ENCODE results near the gene LIN28B.
"Not testable (repeated sequence)": the region's sequence is repeated elsewhere in the genome, so short reads cannot be mapped to it uniquely, and the experiment has no call there.

LIN28B gene

GRCh38 chr6:104943781-104944180 lies 13.1 kb upstream of the LIN28B start:
- DNase-seq (ENCODE audit: low read depth, low spot score), result no peak
- CTCF ChIA-PET, result interaction anchor here (1.6 kb wide), 1 partner anchor 125 kb away, joined by 3 read pairs; no protein-coding TSS in a partner anchor

GRCh38 chr6:104949206-104949605 lies 7.7 kb upstream of the LIN28B start:
- H3K4me3 ChIP-seq (ENCODE audit: low read depth, low read length), result no peak overlapping the region
- POLR2A ChIA-PET, result no interaction called here
- no peak for DNase-seq (ENCODE audit: low read depth, low spot score)
- no peak for TF ChIP-seq CTCF (IDR thresholded peaks at IDR 0.05; ENCODE audit: insufficient read depth, low read length, missing control alignments)
- CTCF ChIA-PET, result interaction anchor here (0.9 kb wide), 1 partner anchor 10 kb away, joined by 3 read pairs; no protein-coding TSS in a partner anchor

More at GRCh38 chr6:104943781-104944180, 13.1 kb upstream of the LIN28B start:
- POLR2A ChIA-PET, result no interaction called here
- no peak overlapping the region for H3K4me3 ChIP-seq (ENCODE audit: low read depth, low read length)
- TF ChIP-seq CTCF (IDR thresholded peaks at IDR 0.05; ENCODE audit: insufficient read depth, low read length, missing control alignments), result no peak

- no peak for TF ChIP-seq CTCF (IDR thresholded peaks at IDR 0.05; ENCODE audit: insufficient read depth, low read length, missing control alignments)
- POLR2A ChIA-PET, result no interaction called here
- DNase-seq (ENCODE audit: low read depth, low spot score), result no peak
- CTCF ChIA-PET, result no interaction called here
- H3K4me3 ChIP-seq (ENCODE audit: low read depth, low read length), result no peak overlapping the region
Observed at GRCh38 chr6:104951677-104952076, 5.2 kb upstream of the LIN28B start.

- POLR2A ChIA-PET, result no interaction called here
- DNase-seq (ENCODE audit: low read depth, low spot score), result no peak
- CTCF ChIA-PET, result no interaction called here
- no peak for TF ChIP-seq CTCF (IDR thresholded peaks at IDR 0.05; ENCODE audit: insufficient read depth, low read length, missing control alignments)
- H3K4me3 ChIP-seq (ENCODE audit: low read depth, low read length), result no peak overlapping the region
Observed at GRCh38 chr6:104952911-104953399, 4.0 kb upstream of the LIN28B start.

GRCh38 chr6:104953400-104954189 lies 3.3 kb upstream of the LIN28B start:
- POLR2A ChIA-PET; H3K4me3 ChIP-seq (ENCODE audit: low read depth, low read length); CTCF ChIA-PET: not testable (repeated sequence)

GRCh38 chr6:104954190-104954797 lies 2.6 kb upstream of the LIN28B start:
- TF ChIP-seq CTCF (IDR thresholded peaks at IDR 0.05; ENCODE audit: insufficient read depth, low read length, missing control alignments), result no peak
- ChIA-PET POLR2A (no interaction called here), CTCF (no interaction called here)
- no peak for DNase-seq (ENCODE audit: low read depth, low spot score)
- no peak overlapping the region for H3K4me3 ChIP-seq (ENCODE audit: low read depth, low read length)

More at GRCh38 chr6:104953400-104954189, 3.3 kb upstream of the LIN28B start:
- DNase-seq (ENCODE audit: low read depth, low spot score), result not testable (repeated sequence)

All from AG04449 (cell line).